Limb (tissue), 2 donors: Measurements from ENCODE around the gene ABTB2.
A peak's percentile ranks its signal among the peaks of the same experiment; 100 is the strongest.

Experiments used
- DNase-seq, 2 donors: peaks; one replicate each; pipeline ENCODE4 v3.0.0-alpha.2; 2016; ENCODE audit errors: extremely low spot score in 2 of 2

ABTB2 gene

DNA sequence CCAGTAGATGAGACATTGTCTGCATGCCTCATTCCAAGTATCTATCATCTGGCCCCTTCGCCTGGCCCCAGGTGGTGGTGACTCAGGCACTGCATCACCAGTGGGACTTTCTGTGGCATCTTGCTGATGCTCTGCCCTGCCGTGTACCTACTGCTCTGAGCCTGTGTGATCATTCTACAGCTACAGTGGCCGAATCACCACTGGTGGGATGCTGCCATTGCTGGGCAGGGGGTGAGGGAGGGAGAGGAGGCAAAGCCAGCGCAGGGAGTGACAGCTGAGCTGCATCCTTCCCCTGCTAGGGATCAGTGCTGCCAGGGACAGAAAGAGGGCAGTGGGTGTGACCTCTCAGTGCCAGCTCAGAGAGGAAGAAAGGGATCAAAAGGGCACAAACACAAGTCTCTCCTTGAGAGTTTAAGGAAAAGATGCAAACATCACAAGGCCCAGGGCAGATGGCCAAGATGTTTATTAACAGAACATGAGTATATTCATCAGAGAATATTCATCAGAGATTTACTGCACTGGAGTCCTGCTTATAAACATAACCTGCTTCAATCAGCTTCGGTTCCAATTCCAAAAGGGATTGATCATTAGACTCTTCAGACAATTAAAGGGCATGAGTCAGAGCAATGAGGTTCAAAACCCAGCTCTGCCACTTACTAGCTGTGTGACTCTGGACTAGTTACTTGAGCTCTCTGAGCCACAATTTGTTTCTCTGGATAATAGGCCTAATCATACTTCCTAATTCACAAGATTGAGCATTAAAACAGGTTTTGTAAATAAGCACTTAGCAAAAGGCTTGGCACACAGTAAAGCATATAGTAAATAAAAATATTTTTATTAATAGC lies 142.6 kb downstream of the ABTB2 start:
- no peak for DNase-seq

DNA sequence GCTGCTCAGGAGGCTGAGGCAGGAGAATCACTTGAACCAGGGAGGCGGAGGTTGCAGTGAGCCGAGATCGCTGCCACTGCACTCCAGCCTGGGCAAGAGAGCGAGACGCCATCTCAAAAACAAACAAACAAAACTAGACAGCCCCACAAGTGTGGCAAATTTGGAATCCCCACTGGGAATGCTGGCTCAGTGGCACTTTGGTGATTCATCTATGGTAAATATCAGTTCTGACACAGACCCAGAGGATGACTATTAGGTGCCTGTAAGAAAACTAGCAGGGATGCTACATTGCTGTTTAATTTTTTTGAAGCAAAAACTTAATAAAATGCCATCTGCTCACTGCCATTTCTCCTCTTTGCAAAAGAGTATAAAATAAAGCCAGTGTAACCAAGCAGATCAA lies 144.4 kb downstream of the ABTB2 start:
- no peak for DNase-seq

DNA sequence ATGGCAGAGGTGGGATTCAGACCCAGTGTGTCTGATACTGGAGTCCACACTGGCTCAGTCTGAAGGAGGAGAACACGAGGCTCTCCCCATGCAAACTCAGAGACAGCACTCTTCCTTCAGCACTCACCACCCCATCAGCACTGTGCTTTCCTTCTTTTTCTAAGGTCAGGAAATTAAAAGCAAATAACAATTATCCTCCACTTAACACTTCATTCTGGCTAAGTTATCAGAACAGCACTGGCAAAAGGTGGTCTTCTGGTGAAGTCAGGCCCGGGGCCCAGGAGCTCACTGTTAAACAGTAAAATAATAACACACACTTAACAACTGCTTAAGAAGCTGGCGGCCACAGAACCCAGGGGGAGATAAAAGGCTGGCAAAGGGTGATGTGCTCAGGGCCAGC lies 145.2 kb downstream of the ABTB2 start:
- no peak for DNase-seq

DNA sequence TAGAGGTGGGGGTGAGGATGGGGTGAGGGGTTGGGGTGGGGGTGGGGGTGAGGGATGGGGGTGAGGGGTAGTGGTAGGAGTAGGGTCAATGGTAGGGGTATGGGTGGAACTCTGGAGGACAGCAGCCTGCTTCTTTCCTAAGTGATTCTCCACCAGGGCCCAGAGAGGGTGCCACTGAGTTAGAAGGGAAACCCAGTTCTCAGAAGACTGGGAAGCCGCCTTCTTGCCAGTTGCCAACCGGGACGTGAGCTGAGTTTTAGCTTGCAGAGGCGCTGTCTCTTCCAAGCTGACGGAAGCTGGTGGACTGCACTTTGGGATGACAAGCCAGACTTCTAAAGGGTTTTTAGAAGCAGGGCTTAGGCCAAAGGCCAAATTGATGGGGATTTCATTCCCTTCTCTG lies 148.0 kb downstream of the ABTB2 start:
- DNase-seq: no peak

DNA sequence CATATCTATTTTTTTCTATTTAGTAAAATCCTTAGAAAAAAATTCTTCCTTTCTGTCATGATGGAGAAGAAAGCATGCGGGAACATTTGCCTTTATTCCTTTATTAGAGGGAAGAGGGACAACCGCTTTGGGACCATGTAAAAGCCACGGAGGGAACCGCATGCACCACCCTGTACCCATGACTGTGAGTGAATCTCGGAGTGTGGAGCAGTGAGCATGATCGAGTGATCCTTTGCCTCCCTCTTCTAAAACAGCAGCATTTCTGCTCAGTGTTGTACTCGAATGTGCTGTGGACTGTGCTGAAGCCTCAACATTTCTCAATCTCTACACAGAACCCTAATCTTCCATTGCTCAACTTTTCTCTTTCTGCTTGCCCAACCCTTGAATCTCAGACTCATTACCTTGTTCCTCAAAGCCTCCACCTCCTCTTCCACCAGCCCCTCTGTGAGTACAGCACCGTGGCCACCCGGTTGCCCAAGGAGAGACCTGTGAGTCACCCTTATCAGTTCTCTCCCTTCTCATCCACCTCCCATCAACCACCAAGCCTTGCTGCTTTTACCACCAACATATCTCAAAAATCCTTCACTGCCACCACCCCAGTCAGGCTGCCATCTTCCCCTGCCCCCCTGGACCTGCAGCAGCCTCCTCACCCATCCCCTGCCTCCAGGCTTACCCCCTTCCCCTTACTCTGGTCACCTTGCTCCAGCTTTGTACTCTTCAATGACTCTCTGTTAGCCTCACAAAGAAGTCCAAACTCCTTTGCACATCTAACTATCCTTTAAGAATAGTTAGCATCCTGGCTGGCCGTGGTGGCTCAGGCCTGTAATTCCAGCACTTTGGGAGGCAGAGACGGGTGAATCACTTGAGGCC lies 149.3 kb downstream of the ABTB2 start:
- DNase-seq: no peak

DNA sequence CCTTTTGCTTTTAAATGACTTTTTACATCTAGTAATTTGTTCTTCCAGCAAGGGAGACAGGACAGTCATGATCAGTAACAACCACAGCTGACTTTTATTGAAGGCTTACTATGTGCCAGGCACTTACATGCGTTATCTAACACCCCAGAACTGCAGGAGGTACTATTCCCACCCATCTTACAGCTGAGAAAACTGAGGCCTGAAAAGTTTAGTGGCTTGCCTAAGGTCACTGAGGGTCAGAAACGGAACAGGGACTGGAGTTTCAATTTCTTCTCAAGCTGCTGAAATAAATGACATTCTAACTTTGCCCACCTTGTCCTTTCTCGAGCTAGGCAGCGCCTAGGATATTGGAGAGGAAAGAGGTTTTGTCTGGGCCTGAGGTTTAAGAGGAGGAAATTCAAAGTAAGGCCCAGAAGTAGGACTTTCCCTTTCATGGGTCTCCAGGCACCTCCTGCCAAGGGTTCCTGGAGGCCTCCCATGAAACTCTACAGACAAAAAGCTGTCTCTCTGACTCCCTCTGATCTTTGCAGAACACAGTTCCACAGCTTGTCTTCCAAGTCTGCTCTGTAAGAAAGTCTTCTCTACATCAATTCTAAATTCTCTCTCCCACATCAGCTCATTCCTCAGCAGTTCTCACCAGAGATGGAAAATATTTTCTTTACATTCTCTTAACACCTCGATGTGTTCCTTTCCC lies 150.2 kb downstream of the ABTB2 start:
- no peak for DNase-seq

DNA sequence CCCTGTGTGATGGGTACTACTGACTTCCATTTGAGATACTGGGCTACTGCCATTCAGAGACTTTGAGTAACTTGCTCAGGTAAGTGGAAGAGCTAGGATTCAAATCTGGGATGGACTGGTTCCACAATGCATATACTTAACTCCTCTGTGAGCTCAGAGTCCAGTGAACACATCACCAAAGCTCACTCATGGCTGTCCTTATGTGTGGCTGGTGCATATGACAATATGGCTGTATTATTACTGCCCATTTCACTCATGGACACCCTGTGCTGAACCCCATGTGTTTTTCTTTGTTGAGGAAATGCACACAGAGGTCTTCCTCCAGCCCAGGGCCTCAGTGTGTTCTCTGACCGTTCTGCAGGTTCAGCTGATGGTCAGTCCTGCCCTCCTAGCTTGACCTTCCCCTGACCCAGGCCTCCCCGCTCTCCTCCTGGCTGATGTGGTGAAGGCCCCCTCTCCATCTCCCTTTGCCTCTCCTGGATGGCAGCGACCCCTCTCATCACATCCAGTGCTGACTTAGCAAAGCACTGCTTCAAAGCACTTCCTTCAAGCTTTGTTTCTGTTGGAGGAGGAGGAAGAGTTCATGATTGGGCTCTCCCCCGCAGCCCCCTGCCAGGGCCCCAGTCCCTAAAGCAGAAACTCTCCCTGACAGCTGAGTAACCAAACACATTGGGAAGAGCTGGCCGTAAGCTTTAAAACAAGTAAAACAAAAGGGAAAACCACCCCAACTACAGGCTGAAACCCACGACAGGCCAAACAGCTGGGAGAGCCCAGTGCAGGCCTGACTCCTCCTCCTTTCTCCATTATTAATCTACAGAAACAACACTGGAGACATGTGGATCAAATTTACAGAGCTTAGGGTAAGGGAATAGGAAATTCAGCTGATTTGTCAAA lies 151.2 kb downstream of the ABTB2 start:
- DNase-seq: peak; percentile 69 to 78

DNA sequence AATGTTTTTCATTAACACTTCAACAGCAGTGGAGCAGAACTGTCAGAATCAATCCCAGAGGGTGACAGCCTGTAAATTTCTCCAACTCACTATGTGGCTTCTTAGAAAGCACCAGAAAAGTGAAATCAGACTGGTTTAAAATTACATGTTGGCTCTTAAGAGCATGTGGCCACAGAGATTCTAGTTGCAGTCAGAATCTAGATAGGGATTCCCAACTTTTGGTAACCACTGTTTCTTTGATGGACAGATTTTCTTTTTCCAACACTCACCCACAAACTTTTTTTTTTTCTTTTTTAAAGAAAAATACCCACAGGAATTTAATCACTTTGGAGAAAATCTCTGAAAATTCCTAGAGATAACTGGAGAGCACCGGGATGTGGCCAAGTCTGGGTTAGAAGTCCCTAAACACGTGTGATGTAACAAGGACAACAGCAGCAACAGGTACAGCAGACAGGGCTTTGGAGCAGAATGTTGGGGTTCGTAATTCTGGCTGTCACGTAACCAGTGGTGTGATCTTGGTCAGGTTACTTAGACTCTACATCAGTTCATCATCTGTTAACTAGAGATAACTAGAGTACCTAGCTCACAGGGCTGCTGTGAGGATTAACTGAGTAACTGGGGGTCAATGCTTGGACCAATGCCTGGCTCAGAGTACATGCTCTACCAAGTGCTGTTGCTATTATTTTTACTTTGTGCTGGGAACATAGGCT lies 152.3 kb downstream of the ABTB2 start:
- DNase-seq: no peak

DNA sequence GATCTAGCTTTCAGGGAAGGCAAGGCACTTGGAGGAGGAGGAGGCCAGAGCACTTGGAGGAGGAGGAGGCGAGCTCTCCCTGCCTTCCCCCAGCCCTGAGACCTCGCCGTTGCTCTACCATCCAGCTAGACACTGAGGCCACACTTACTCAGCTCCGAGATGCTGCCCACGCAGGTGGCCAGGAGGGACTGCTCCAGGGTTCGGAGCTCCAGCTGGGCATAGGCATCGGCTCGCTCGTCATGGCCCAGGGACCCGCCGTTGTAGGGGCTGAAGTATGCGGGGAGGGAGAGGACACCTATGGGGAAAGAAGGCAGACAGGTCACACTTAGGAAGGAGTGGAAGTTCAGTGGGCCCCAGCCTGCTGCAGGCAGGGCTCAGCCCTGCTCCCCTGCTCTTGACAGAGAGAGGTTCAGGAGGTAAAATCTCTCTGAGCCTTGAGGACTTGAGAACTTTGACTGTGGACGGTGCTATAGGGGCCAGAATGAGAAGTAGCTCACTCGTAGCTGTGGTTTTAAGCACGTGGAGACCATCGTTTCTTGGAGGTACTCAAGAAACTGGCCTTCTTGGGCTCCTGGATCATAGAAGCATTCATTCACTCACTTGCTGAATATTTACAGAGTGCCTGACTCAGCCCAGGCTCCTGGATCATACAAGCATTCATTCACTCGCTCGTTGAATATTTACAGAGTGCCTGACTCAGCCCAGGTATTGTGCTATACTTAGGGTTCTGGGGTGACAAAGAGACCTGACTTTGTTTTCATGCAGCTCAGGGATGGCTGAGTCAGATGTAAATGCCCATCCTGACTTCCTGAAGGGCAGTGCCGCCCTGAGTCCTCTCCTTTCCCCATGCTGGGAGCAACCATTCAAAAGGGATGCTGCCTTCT lies 153.2 kb downstream of the ABTB2 start:
- DNase-seq: no peak

DNA sequence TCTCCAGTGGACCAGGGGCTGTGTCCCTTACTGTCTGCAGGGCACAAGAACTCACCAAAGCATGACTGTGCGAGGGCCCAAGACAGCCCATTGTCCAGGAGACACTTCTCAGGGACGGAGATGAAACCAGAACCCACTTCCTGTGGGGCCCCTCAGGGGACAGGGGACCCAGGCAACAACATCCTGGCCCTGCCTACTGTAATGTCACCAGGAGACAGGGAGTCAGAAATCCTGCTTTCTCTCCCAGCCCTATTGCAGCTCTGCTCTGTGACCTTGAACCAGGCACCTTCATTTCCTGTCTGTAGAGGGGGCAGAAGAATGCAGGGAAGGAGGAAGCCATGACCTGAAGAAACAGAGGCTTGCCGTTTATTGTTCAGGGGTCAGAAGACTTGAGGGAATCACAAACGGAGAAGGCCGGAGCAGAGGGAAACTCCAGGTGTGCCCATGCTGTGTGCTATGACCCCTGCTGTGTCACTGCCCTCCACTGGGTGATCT lies 154.4 kb downstream of the ABTB2 start:
- DNase-seq: no peak

DNA sequence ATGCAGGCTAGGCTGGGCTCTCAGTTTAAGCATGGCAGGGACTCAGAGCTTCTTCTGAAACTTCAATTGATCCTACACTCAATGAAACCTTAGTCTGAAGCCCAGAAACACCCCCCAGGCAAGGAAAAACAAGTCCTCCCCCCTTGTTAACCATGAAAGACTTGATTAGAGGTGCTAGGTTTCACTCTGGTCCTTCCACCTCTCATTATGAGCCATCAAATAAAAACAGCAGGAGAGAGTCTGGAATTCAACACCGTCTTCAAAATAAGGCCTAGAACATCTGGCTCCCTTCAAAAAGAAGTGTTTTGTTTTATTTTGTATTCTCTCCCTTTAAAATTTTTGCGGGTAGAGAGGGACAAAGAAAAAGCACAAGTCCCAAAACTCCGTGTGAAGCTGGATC lies 156.7 kb downstream of the ABTB2 start:
- no peak for DNase-seq

DNA sequence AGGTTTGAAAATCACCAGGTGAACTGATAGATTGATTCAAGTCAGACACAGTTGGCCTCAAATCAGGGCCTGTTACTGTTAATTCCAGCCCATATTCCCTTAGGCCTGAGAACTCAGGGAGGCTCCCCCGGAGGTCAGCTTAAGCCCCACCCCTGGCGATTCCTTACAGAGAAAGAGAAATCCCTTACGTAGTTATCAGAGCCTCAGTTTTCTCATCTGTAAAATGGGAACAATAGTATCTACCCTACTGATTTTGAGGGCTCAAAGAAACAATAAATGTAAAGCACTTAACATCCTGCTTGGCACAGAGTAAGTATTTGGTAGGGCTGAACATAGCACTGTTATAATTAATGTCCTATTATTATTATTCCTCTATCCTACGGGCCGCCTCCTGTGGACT lies 158.3 kb downstream of the ABTB2 start:
- DNase-seq: no peak

DNA sequence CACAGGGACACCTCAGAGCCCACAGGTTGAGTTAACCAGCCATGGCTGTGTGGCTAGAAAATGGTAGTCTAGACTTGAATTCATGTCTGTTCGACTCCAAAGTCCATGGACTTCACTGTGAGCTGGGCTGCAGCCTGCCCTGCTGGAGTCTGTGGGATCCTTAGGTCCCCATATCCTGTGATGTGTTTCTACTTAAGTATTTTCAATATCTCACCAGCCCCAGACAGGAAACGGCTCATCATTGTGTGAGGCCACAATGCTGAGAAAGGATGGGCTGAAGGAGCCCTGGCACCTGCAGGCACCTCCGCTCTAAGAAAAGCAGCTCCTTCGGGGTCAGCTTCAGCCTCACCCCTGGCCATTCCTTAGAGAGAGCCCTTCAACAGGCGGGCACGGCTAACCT lies 159.3 kb downstream of the ABTB2 start:
- DNase-seq: no peak

DNA sequence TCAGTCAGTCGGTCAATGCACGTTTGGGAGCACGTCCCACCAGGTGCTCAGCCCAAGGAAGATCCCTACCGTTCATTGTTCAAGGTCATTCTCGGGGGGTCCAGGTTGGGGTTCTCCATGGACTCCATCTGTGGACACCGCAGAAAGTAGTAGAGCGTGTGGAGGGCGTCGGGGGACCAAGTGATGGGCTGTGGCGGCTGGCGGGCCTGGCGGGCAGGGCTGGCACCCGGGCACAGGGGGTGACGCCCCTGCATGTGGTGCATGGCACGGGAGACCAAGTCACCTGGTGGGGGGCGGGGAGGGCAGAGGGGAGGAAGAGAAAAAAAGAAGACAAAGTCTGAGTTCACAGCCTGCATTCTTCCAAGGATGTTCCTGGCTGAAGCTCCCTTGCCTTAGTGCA lies 160.6 kb downstream of the ABTB2 start:
- no peak for DNase-seq

DNA sequence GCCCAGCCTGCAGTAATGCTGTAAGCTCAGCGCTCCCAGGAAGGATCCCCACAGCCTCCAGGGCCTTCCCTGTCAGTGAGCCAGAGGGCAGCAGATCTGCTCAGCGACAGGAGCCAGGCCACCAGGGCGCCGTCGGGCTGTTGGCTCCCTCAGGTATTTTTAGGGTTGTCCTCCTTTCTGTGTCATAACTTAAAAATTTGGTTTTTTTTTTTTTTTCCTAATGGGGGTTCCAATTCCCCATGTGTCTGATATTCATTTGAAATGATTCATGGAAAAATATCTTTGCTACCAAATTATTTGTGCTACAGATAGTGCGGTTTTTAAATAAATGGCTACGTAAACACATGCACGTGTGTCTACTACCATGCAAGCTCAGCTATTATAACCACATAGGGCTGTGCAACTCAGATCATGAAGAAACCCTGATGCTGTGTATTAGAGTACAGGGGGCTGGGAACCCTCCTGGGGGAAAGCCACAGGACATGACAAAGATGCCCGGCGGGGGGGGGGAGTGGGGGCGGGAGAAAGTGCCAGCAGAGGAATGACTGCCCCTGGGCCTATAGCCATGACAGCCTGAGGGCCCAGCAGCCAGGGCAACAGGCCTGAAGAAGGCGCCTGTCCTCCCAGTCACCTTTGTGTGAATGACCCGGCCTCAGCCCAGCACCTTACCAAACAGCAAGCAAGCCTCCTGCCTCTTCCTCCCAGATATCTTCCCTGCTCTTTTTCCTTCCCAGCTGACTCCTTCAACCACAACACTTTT lies 163.1 kb downstream of the ABTB2 start:
- no peak for DNase-seq

DNA sequence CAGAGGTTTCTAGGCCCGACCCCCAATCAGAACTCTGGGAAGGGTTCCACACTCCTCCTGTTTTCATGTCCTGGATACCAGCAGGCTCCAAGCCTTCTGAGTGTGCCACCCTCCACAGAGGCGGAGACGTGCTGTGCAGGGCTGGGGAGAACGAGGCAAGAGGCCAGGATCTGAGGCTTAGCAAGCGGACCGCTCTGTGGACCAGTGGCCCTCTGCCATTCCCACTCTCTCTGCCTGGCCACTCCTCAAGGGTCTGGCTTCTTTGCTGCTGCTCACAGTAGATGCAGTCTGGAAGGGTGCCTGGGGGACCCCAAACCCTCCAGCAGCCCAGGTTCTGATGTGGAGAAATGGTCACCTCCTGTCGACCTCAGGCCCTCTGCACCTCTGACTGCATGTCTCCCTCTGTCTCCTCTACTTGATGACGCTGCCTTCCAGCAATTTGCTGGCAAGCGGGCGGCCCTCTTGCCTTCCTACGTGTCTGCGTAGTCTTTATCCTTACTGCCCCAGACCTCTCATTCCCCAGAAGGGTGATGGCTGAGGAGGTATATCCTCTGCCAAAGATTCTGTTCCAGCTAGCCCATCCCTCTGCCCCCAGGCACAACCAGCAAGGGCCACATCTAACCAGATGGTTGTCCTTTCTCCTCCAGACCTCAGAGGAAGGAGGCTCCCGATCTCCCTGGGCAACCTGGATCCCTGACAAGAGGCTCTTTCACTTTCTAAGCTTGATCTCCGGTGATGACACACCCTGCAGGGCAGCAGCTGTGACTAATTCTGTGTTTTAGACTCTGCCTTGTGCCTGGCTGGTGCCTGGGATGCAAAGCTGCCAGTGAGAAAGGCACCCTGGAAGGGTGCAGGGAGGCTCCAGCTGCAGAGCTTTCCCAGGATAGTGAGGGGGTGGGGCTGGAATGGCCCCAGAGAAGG lies 165.1 kb downstream of the ABTB2 start:
- DNase-seq: no peak

DNA sequence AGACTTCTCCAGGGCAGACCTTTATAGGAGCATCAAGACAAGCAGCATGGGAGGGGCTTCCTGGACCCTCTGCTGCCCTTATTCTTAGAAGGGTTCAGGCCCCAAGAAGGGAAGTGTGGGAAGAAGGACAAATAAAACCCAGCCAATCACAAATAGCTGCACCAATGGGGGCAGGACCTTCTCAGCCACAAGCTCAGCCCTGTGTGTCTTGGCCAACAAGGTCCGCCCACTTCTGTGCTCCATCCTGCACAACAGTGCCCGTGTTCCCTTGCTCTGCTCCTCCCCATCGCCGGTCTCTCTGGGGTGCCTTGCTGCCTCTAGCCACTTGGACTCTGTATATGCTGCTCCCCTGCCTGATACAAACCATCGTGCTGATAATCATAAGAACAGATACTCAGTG lies 166.2 kb downstream of the ABTB2 start:
- no peak for DNase-seq
